ENCODE measurements around the gene ATG2A. TPM values are rescaled to one million over a fixed set of nuclear protein-coding genes. Genes with fewer than 3 reads are reported as not detected.

Gene ATG2A
- polyA plus RNA-seq, 3 donors = 2.6 to 24.9 (median 4.0) TPM

DNA sequence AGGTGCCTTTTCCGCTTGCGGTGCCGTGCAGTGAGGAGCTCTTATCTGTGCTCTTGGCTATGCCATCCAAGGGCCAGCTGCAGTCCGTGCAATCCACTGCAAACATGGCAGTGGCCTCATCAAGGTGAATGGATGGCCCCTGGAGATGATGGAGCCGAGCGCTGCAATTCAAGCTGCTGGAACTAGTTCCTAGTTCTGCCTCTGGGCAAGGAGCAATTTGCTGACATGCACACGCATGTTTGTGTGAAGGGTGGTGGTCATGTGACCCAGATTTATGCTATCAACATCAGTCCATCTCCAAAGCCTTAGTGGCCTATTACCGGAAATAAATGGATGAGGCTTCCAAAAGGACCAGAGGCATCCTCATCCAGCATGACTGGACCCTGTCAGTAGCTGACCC, 35.5 kb downstream of the ATG2A start:
- Mint-ChIP-seq H3K4me3 (peak overlapping the region in 1 of 2 donors; percentile 78), H3K27ac (peak overlapping the region in 4 of 7 donors; percentile 49 to 100 (median 71)), H3K4me1 (peaks cover 62% of the 10 kb centered on the region), H3K27me3 (ENCODE audit: low read depth in 3 of 3) (peaks cover 6 to 25% (median 9%) of the 10 kb centered on the region in 3 donors), H3K36me3 (peaks cover 6 to 16% of the 10 kb centered on the region in 2 donors), H3K9me3 (peaks cover 0 to 5% (median 0%) of the 10 kb centered on the region in 7 donors)
- intact Hi-C loops (cut with micrococcal nuclease) = no loop called here
- H3K36me3 ChIP-seq (replicated peaks in 1 of 2; ENCODE audit: control insufficient read depth in 1 of 2, insufficient read depth in 2 of 2, low read length in 2 of 2) = no peaks in the 10 kb centered on the region
- no peak overlapping the region for H3K9ac ChIP-seq (ENCODE audit: insufficient read depth, low read length, poor library complexity, severe bottlenecking)
- H3K4me3 ChIP-seq (replicated peaks in 1 of 3; ENCODE audit: low read depth in 2 of 3, low read length in 3 of 3) = no peak overlapping the region
- H3K27me3 ChIP-seq (ENCODE audit: control insufficient read depth in 2 of 2, insufficient read depth in 2 of 2, low read length in 2 of 2) = peaks cover 0 to 7% of the 10 kb centered on the region in 2 donors
- H3K27ac ChIP-seq (ENCODE audit: low read depth in 1 of 2, low read length in 2 of 2) = no peak overlapping the region
- no peak overlapping the region for H2AFZ ChIP-seq (ENCODE audit: insufficient read depth, low read depth, low read length, poor library complexity, severe bottlenecking)
- no peaks in the 10 kb centered on the region for H3K9me3 ChIP-seq (replicated peaks in 1 of 2; ENCODE audit: control insufficient read depth in 1 of 2, insufficient read depth in 1 of 2, low read length in 2 of 2)
- H4K20me1 ChIP-seq (ENCODE audit: insufficient read depth, low read length) = peaks cover 19% of the 10 kb centered on the region
- H3K79me2 ChIP-seq (ENCODE audit: insufficient read depth, low read length) = peaks cover 20% of the 10 kb centered on the region
- TF ChIP-seq, protein P1, sequence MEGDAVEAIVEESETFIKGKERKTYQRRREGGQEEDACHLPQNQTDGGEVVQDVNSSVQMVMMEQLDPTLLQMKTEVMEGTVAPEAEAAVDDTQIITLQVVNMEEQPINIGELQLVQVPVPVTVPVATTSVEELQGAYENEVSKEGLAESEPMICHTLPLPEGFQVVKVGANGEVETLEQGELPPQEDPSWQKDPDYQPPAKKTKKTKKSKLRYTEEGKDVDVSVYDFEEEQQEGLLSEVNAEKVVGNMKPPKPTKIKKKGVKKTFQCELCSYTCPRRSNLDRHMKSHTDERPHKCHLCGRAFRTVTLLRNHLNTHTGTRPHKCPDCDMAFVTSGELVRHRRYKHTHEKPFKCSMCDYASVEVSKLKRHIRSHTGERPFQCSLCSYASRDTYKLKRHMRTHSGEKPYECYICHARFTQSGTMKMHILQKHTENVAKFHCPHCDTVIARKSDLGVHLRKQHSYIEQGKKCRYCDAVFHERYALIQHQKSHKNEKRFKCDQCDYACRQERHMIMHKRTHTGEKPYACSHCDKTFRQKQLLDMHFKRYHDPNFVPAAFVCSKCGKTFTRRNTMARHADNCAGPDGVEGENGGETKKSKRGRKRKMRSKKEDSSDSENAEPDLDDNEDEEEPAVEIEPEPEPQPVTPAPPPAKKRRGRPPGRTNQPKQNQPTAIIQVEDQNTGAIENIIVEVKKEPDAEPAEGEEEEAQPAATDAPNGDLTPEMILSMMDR (IDR thresholded peaks at IDR 0.05) = no peak
- H3K4me2 ChIP-seq (replicated peaks; ENCODE audit: extremely low read depth, low read length, poor library complexity, severe bottlenecking) = no peak overlapping the region
- 100% methylated on average over 5 of the region's 8 CpGs for WGBS (ENCODE audit: insufficient coverage)
- peaks cover 62 to 69% of the 10 kb centered on the region in 2 donors for H3K4me1 ChIP-seq (ENCODE audit: control insufficient read depth in 1 of 2, insufficient read depth in 2 of 2, low read length in 2 of 2)
- DNase-seq = no peak

DNA sequence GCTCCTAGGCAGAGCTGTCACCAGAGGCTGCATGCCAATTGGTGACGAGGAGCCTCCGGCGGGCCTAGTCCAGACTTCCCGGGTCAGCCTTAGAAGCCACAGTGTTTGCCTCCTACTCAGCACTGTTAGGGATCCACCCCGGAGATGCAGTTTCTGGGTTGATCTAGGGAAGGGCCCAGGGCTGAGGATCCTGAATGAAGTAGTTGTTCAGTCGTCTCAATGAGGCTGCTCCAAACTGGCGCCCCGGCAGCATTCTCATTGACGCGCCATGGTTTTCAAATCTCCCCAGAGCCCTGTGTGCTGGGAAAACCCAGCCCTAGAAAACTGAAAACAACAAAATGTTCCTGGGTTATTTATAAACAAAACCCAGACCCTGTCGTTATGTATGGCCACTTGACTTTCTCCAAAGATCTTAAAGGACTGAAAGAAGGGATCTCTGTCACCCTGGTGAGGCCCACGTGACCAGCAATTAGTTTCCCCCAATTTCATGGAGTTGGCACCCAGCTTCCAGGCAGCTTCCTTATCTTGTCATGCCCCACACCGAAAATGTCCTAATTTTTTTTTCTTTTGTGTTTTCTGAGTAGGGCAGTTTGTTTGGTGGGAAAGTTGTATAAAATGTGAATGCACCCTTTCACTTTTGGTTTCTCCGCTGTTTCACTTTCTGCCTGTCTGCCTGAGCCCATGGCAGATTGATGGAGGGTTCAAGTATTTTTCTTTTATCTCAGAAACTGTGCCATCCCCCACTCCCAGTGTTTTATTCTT, 36.6 kb downstream of the ATG2A start:
- peak in 2 of 3 donors; percentile 47 to 62 for DNase-seq
- no peaks in the 10 kb centered on the region for H3K36me3 ChIP-seq (replicated peaks in 1 of 2; ENCODE audit: control insufficient read depth in 1 of 2, insufficient read depth in 2 of 2, low read length in 2 of 2)
- peaks cover 62 to 69% of the 10 kb centered on the region in 2 donors for H3K4me1 ChIP-seq (ENCODE audit: control insufficient read depth in 1 of 2, insufficient read depth in 2 of 2, low read length in 2 of 2)
- peak overlapping the region in 1 of 3 experiments; percentile 100 for H3K4me3 ChIP-seq (replicated peaks in 1 of 3; ENCODE audit: low read depth in 2 of 3, low read length in 3 of 3)
- peaks cover 30% of the 10 kb centered on the region for H3K79me2 ChIP-seq (ENCODE audit: insufficient read depth, low read length)
- Mint-ChIP-seq H3K9me3 (peaks cover 0 to 5% (median 0%) of the 10 kb centered on the region in 7 donors), H3K4me1 (peaks cover 63% of the 10 kb centered on the region), H3K36me3 (peaks cover 9 to 20% of the 10 kb centered on the region in 2 donors), H3K27ac (peak overlapping the region; percentile 99 to 100 (median 100)), H3K27me3 (ENCODE audit: low read depth in 3 of 3) (peaks cover 6 to 25% (median 9%) of the 10 kb centered on the region in 3 donors), H3K4me3 (peak overlapping the region; percentile 78 to 83)
- no peak overlapping the region for H3K9ac ChIP-seq (ENCODE audit: insufficient read depth, low read length, poor library complexity, severe bottlenecking)
- H4K20me1 ChIP-seq (ENCODE audit: insufficient read depth, low read length) = peaks cover 30% of the 10 kb centered on the region
- no peaks in the 10 kb centered on the region for H3K9me3 ChIP-seq (replicated peaks in 1 of 2; ENCODE audit: control insufficient read depth in 1 of 2, insufficient read depth in 1 of 2, low read length in 2 of 2)
- intact Hi-C loops (cut with micrococcal nuclease) = no loop called here
- no peak overlapping the region for H2AFZ ChIP-seq (ENCODE audit: insufficient read depth, low read depth, low read length, poor library complexity, severe bottlenecking)
- TF ChIP-seq, protein P1 (IDR thresholded peaks at IDR 0.05) = no peak
- peak overlapping the region; percentile 100 for H3K4me2 ChIP-seq (replicated peaks; ENCODE audit: extremely low read depth, low read length, poor library complexity, severe bottlenecking)
- peaks cover 0 to 7% of the 10 kb centered on the region in 2 donors for H3K27me3 ChIP-seq (ENCODE audit: control insufficient read depth in 2 of 2, insufficient read depth in 2 of 2, low read length in 2 of 2)
- peak overlapping the region in 1 of 2 donors; percentile 61 for H3K27ac ChIP-seq (ENCODE audit: low read depth in 1 of 2, low read length in 2 of 2)
- 78% methylated on average over 12 of the region's 14 CpGs for WGBS (ENCODE audit: insufficient coverage)
